NCI-H2081 (cell line): ENCODE measurements around the gene EXOC5.
"Not testable (repeated sequence)": the region's sequence is repeated elsewhere in the genome, so short reads cannot be mapped to it uniquely, and the experiment has no call there.

Experiments
- DNase-seq, 2 experiments: peaks; one replicate each; lab custom pipeline; 2025; lab: John Stamatoyannopoulos, UW

The EXOC5 gene

DNA sequence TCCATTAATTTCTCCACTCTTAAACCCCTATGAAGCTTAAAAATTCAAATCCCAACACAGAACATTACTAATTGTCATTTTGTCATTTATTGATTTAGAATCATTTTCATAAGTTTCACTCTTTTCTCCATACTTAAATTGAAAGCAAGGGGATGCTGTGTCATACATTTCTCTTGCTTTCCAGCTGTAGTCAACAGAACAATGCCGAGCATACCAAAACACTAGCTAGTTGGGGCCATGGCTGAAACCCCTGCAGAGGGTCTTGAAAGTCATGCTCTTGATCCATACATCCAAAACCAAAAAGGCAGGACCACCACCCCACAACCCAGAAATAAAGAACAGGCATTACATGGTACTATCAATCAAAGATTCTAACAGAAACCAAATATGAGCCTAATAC is 9.0 kb downstream of the EXOC5 start:
- no peak for DNase-seq

DNA sequence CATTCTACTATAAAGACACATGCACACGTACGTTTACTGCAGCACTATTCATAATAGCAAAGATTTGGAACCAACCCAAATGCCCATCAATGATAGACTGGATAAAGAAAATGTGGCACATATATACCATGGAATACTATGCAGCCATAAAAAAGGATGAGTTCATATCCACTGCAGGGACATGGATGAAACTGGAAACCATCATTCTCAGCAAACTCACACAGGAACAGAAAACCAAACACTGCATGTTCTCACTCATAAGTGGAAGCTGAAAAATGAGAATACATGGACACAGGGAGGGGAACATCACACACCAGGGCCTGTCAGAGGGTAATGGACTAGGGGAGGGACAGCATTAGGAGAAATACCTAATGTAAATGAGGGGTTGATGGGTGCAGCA is 10.5 kb downstream of the EXOC5 start:
- DNase-seq = not testable (repeated sequence)

DNA sequence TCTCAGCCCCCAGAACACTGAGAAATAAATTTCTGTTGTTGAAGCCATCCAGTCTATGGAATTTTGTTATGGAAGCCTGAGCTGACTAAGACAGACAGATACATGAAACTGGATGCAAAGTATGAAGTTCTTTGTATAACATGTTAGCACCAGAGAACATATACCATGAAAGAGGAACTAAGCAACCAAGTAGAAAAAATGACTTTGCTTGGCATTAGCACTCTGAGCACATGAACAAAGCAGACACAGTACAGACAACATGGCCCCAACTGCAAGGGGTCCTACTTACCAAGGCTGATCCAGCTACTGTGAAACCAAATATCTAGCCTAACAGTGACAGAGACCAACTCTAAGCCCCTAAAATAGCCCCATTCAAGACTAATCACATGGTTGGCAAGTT is 13.8 kb downstream of the EXOC5 start:
- DNase-seq = no peak

- DNase-seq = no peak
Measured at GRCh38 chr14:57246933-57247657, 21.6 kb downstream of the EXOC5 start.

- DNase-seq = no peak
Measured at GRCh38 chr14:57245941-57246340, 22.8 kb downstream of the EXOC5 start.

DNA sequence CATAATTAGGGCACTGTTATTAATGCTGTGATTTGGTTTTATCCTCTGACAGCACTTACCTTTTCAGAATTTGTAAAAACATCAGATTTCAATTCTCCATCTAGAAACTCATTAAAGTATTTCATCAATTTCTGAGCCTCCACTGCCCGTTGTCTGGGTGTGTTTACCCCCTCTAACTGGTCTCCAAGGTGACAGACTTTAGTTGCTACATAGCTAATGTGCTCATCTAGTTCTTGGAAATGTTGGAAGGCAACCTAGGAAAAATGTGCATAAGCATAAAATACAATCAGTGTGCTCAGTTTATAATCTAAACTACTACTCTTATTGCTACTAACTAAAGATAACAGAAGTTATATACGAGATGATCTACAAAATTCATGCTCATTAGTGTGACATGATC is 24.6 kb downstream of the EXOC5 start:
- DNase-seq = no peak

DNA sequence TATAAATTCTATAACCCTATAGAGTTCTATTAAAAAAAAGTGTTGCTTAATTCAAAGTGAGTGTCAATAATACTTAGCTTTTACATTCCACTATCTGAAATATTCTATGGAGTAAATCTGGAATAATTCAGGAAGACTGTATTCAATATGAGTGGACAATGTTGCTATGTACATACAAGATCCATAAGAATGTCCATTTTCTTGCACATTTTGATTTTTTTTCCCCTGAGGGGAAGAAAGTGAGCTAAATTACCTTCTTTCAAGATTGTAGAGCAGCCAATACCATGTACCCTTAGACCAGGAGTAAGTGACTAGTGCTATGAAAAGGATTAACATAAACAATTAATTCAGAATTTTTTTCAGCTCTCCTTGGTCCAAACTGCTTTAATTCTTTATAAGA is 25.4 kb downstream of the EXOC5 start:
- no peak for DNase-seq

- DNase-seq = not testable (repeated sequence)
Measured at GRCh38 chr14:57240115-57240514, 28.6 kb downstream of the EXOC5 start.

- DNase-seq = no peak
Measured at GRCh38 chr14:57232006-57232405, 36.7 kb downstream of the EXOC5 start.

- not testable (repeated sequence) for DNase-seq
Measured at GRCh38 chr14:57228320-57228719, 40.4 kb downstream of the EXOC5 start.

DNA sequence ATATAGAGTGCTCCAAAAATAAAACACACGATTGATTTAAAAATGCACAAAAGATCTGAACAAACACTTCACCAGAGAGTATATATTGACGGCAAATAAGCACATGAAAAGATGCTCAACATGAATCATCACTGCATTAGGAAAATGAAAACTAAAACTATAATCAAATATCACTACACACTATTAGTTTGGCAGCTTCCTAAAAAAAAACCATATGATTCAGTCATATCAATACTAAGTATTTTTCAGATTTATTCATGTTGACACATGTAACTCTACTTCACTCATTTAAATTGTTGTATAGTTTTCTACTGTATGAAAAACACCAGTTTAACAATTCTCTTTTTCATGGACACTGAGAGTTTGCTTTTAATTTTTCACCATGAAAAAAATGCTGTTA is 41.6 kb downstream of the EXOC5 start:
- no peak for DNase-seq

DNA sequence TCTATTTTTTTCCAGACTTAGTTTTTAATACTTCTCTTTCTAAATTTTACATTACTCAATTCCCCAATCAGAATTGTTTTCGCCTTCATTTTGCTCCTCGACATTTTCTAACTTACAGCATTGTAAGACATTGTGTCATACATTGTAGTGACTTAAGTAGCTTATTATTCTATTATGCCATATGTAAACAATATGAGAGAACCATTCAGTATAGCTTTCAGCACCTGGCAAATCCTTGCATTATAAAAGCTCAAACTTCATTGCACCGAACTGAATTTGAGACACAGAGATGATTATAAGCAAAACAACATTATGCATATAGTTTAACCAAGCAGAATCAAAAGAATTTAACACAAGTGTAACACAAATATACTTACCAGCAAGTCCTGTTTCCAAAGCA is 46.8 kb downstream of the EXOC5 start:
- no peak for DNase-seq

GRCh38 chr14:57212919-57213318 is 55.8 kb downstream of the EXOC5 start:
- no peak for DNase-seq

DNA sequence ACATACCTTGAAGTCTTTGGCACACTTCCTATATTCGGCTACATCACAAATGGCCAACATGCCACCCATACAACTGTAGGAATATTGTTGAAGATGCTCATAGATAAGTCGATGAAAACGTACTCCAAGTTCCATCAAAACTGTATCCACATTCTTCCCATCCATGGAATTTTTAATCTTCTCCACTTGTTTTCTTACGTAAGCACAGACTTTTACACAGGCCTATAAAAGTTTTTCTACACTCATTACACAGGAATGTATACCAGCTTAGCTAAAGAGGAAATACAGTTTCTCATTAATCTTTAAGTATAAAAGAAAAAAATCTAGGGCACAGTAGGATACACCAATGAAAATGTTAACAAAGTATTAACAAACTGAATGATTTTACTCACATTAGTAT is 59.1 kb downstream of the EXOC5 start:
- no peak for DNase-seq

DNA sequence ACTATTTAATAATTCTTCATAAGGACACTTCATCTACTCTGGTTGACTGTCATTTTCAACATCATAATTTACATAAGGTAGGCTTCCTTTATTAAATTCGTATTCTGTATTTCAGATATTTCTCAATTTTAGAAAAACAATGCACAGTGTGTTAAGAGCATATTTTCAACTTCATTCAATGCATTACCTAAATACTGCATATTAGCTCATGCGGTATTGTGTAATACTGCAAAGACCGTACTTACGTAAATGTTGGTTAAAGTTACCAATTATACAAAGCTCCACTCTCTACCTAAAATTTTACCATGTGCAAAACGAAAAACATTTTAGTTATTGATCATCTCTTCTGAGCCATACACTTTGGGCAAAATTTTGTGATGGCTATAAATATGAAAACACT is 62.8 kb downstream of the EXOC5 start:
- DNase-seq = no peak

DNA sequence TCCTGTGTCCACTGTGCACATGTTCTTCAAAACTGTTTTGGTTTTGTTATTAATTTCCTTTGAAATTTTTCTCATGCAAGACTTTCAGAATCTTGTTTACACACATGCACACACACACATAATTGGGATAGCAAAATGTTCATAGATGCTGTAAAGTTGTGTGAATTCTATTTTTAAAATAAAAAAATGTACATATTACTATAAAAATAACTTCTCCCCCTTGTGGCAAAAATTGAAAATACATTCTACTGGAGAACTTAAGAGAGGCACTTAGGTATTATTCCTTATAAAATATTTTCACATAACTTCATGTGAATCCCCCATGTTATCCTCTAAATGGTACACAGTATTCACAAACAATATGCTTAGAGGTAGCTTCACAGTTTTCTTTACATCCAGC is 66.0 kb downstream of the EXOC5 start:
- DNase-seq = not testable (repeated sequence)

- DNase-seq = no peak
Measured at GRCh38 chr14:57199921-57200320, 68.8 kb downstream of the EXOC5 start.

DNA sequence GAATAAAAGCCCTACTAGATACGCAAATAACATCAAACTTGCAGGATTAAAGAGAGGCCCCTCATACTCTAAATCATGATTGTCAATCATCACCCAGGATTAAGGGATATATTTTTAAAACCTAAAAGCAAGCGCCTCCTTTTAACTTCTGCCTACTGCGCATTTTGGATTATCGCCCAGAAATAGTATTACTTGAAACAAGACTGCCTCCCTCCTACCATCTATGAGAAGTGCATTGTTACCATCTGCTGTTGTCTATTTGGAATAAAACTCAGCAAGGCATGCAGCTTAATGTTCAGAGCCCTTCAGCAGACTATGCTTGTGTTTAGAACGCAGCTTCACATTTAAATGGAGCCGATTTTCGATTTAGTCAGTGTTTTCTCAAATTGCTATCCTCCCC is 79.6 kb downstream of the EXOC5 start:
- peak; percentile 51 to 69 for DNase-seq

DNA sequence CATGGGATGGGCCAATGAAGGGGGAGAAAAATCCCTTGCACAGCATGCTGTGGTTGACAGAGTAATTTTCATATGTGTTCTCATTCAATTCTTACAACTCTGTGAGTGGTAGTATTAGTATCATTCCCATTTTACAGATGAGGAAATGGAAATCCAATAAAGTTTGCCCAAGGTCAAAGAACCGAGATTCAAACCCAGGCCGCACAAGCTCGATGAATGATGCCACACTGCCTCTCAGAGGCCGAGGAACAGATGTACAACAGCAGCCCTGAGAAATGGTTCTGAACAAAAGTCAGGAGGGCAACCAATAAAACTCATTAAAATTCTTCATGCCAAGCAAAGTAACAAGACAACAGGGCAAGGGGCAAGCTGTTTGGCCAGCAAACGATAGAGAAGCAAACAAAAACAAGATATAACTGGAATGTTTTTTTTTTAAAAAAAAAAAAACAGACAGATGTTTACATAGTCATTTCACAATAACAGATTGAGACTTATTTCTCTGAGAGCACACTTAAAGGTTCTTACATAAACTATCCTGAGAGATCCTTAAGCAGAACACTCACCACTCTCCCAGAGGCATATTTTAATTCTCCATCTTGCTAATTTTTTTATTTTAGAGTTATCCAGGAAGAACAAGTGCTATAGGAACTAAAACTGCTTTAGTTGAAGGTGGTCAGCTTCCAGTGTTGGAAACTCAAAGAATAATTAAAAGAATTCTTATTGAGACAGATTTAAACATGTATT is 85.8 kb downstream of the EXOC5 start:
- peak; percentile 38 to 54 for DNase-seq

GRCh38 chr14:57179273-57179672 is 89.4 kb downstream of the EXOC5 start:
- no peak for DNase-seq

GRCh38 chr14:57174466-57174865 is 94.2 kb downstream of the EXOC5 start:
- DNase-seq = no peak

- no peak for DNase-seq
Measured at GRCh38 chr14:57171903-57172302, 96.8 kb downstream of the EXOC5 start.

DNA sequence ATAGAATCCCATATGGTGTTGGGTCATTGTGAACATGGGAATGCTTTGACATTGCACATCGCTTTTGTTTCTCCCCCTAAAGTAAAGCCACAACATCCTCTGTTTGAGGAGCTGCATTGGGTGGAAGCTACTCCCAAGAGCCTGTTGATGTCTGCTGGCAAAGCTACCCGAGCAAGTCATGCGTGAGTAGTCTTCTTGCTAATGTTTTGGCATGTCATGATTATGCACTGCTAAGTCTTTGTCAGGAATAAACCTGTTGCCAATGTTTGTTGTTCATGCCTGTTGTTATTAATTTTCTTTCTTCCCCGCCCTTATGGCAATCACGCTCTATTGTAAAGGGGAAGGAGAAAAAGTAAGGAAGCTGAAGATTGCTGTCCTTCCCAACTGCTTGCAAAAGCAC is 97.3 kb downstream of the EXOC5 start:
- no peak for DNase-seq

DNA sequence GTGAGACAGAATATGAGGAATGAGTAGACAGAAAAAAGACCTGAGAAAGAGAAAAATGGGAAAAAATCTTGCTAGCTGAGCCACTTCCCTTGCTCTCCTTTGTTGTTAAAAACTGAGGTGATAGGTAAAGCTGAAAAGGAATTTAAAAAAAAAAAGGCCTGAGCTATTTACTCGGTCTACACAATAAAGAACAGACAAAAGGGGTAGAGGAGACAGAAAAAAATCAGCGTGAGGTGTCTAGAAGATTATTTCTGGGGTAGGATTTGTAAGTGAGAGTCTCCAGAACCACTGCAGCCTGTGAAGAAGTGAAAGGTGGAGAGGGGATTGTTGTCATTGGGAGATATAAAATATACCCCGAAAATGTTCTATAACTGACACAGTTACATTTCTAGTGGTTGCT is 98.8 kb downstream of the EXOC5 start:
- no peak for DNase-seq
